ENCODE results near the gene CBX5. TPM values are rescaled to one million over a fixed set of nuclear protein-coding genes. Genes with fewer than 3 reads are reported as not detected.

The CBX5 gene
- total RNA-seq, 2 experiments from 2014 or later, result 125 to 128 TPM

DNA sequence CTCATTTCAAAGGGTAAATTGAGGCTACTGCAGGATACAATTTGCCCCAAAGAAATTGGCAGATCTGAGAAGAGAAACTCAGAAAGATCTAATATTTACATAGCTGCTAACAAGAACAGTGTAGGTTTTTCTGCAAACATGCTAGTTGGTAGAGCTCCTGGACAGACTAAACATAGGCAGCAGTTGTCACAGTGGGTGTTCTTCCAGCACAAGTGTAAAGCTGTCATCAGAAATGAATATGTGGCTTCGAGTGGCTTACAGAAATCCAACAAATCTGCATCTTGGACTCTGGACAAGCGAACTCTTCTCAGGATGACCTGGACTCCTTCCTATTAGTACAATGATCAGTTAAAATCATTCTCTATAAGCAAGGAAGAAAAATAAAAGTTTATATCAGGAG lies 5.9 kb downstream of the CBX5 start:
- Mint-ChIP-seq H3K27me3 (no peaks in the 10 kb centered on the region), H3K36me3 (ENCODE audit: low read depth) (peaks cover 36% of the 10 kb centered on the region), H3K9me3 (no peaks in the 10 kb centered on the region), H3K4me1 (ENCODE audit: low read depth) (peaks cover 62% of the 10 kb centered on the region), H3K4me3 (no peak overlapping the region), H3K27ac (no peak overlapping the region)
- CTCF ChIA-PET, result interaction anchor here (1.0 to 5.0 kb wide), 3 partner anchors 23 to 105 kb away, joined by 3 to 24 read pairs (median 7); no protein-coding TSS in a partner anchor
- DNase-seq, result no peak
- TF ChIP-seq, protein P1, sequence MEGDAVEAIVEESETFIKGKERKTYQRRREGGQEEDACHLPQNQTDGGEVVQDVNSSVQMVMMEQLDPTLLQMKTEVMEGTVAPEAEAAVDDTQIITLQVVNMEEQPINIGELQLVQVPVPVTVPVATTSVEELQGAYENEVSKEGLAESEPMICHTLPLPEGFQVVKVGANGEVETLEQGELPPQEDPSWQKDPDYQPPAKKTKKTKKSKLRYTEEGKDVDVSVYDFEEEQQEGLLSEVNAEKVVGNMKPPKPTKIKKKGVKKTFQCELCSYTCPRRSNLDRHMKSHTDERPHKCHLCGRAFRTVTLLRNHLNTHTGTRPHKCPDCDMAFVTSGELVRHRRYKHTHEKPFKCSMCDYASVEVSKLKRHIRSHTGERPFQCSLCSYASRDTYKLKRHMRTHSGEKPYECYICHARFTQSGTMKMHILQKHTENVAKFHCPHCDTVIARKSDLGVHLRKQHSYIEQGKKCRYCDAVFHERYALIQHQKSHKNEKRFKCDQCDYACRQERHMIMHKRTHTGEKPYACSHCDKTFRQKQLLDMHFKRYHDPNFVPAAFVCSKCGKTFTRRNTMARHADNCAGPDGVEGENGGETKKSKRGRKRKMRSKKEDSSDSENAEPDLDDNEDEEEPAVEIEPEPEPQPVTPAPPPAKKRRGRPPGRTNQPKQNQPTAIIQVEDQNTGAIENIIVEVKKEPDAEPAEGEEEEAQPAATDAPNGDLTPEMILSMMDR (IDR thresholded peaks at IDR 0.05), result no peak
- intact Hi-C loops (cut with micrococcal nuclease), result no loop called here
- POLR2A ChIA-PET, result interaction anchor here (1.1 to 2.4 kb wide), 3 partner anchors 10 to 16 kb away, joined by 3 to 11 read pairs (median 4); no protein-coding TSS in a partner anchor
- ATAC-seq, result no peak

DNA sequence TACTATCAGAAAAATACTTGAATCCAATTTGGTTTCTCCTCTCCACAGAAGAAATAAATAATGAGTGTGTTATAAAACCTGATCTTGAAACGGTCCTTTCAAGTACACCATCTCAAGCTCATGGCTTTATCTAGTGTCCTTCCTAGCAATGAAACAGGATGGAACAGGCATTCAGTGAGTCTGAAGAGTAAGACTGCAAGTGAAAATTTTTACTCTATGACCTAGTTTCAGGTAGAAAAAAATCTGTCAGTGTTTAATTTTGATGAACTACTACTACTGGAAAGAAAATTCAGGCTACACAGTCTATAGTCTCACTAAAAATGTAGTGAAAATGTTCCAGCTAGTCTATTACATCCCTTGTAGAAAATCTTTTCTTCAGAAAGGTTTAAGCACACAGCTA lies 7.7 kb downstream of the CBX5 start:
- POLR2A ChIA-PET, result interaction anchor here (0.9 to 2.2 kb wide), 5 partner anchors 9 to 87 kb away, joined by 3 to 17 read pairs (median 5); partner anchors contain the start of gene HNRNPA1
- TF ChIP-seq, protein P1 (IDR thresholded peaks at IDR 0.05), result no peak
- H3K9me3 Mint-ChIP-seq, result no peaks in the 10 kb centered on the region
- intact Hi-C loops (cut with micrococcal nuclease), result no loop called here
- peaks cover 60% of the 10 kb centered on the region for H3K4me1 Mint-ChIP-seq (ENCODE audit: low read depth)
- no peak overlapping the region for H3K4me3 Mint-ChIP-seq
- peaks cover 42% of the 10 kb centered on the region for H3K36me3 Mint-ChIP-seq (ENCODE audit: low read depth)
- CTCF ChIA-PET, result interaction anchor here (0.6 to 5.0 kb wide), 14 partner anchors 9 to 268 kb away, joined by 3 to 24 read pairs (median 3); partner anchors contain the start of gene HNRNPA1
- peak; percentile 76 for ATAC-seq
- H3K27ac Mint-ChIP-seq, result peak overlapping the region; percentile 63
- no peak for DNase-seq
- H3K27me3 Mint-ChIP-seq, result no peaks in the 10 kb centered on the region

DNA sequence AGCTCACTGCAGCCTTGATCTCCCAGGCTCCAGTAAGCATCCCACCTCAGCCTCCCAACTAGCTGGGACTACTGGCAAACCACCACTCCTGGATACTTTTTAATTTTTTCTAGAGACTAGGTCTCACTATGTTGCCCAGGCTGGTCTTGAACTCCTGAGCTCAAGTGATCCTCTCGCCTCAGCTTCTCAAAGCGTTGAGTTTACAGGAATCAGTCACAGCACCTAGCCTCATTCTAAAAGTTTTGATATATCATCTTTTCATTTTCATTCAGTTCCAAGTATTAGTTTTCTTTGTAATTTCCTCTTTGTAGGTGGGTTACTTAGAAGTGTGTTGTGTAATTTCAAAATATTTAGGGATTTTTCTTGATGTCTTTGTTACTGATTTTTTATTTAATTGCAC lies 9.6 kb downstream of the CBX5 start:
- intact Hi-C loops (cut with micrococcal nuclease), result no loop called here
- POLR2A ChIA-PET, result interaction anchor here (0.5 to 2.2 kb wide), 4 partner anchors 10 to 18 kb away, joined by 3 to 7 read pairs (median 4); partner anchors contain the start of gene HNRNPA1
- TF ChIP-seq, protein P1 (IDR thresholded peaks at IDR 0.05), result no peak
- H3K9me3 Mint-ChIP-seq, result no peaks in the 10 kb centered on the region
- CTCF ChIA-PET, result interaction anchor here (1.1 to 1.8 kb wide), 4 partner anchors 10 to 109 kb away, joined by 3 to 5 read pairs (median 4); partner anchors contain the start of genes CBX5 and HNRNPA1
- H3K4me3 Mint-ChIP-seq, result no peak overlapping the region
- H3K36me3 Mint-ChIP-seq (ENCODE audit: low read depth), result peaks cover 32% of the 10 kb centered on the region
- DNase-seq (no peak), ATAC-seq (peak; percentile 56)
- H3K4me1 Mint-ChIP-seq (ENCODE audit: low read depth), result peaks cover 47% of the 10 kb centered on the region
- H3K27ac Mint-ChIP-seq, result peak overlapping the region; percentile 68
- no peaks in the 10 kb centered on the region for H3K27me3 Mint-ChIP-seq

DNA sequence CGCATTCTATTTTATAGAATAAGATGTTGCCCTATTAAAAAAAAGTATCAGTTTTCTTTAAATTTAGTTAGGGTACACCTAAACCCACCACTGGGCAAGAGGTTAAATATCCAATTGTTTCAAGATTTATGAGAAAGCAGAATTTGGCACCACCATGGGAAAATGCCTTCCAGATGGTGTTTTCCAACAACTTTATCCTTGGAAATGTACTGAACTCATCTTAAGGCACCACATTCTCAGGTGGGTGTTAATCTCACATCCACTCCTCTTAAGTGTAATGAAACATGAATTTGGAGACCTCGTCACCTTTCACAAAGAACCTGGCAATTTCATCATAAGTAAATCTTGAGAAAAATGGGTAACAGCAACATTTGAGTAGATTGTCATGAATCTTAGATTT lies 13.1 kb downstream of the CBX5 start:
- H3K4me1 Mint-ChIP-seq (ENCODE audit: low read depth), result peaks cover 27% of the 10 kb centered on the region

More for the DNA sequence above, 13.1 kb downstream of the CBX5 start:
- ChIA-PET POLR2A (no interaction called here), CTCF (interaction anchor here (0.5 to 7.3 kb wide), 4 partner anchors 14 to 112 kb away, joined by 3 to 53 read pairs (median 4); no protein-coding TSS in a partner anchor)
- Mint-ChIP-seq H3K36me3 (ENCODE audit: low read depth) (peaks cover 8% of the 10 kb centered on the region), H3K27ac (no peak overlapping the region), H3K4me3 (no peak overlapping the region), H3K27me3 (no peaks in the 10 kb centered on the region), H3K9me3 (no peaks in the 10 kb centered on the region)
- ATAC-seq, result no peak
- TF ChIP-seq, protein P1 (IDR thresholded peaks at IDR 0.05), result no peak
- DNase-seq, result no peak
- intact Hi-C loops (cut with micrococcal nuclease), result no loop called here

All from activated CD8-positive, alpha-beta T cell treated with anti-CD3 and anti-CD28 coated beads for 36 hours (primary cell).